GM23338 (cell line): ENCODE data around the gene KLK1.

ENCODE experiments used
- EZH2 ChIP-seq: fragments of 200-600 bp; sonication (generic); IDR thresholded peaks from one replicate; pipeline ENCODE4 v1.8.0; 2017; ENCODE audit warnings: antibody characterized with exemption, mild to moderate bottlenecking, low read depth; ENCODE audit not compliant: unreplicated experiment
- EZH2phosphoT487 ChIP-seq: fragments of 200-600 bp; sonication (generic); IDR thresholded peaks from one replicate; pipeline ENCODE4 v1.8.1; 2018; ENCODE audit warnings: antibody characterized with exemption; ENCODE audit not compliant: unreplicated experiment
- JUNB ChIP-seq: IDR thresholded peaks from one replicate; pipeline ENCODE4 v1.6.1; 2016; ENCODE audit warnings: antibody characterized with exemption; ENCODE audit not compliant: unreplicated experiment
- NANOG ChIP-seq: IDR thresholded peaks from 2 replicates; pipeline ENCODE4 v1.6.1; 2016; ENCODE audit warnings: antibody characterized with exemption, borderline replicate concordance
- POLR2AphosphoS5 ChIP-seq: IDR thresholded peaks from 2 replicates; pipeline ENCODE4 v1.6.1; 2016; ENCODE audit warnings: antibody characterized with exemption, low read depth
- TF ChIP-seq, protein P1 (sequence below), 2 experiments: fragments of 200-600 bp in 1 of 2; sonication (generic) in 1 of 2; conservative IDR thresholded peaks; 2 replicates each; pipeline versions ENCODE4 v1.5.1 to v1.6.1; 2016 to 2017; ENCODE audit warnings: antibody characterized with exemption in 2 of 2, low read depth in 2 of 2, mild to moderate bottlenecking in 2 of 2, moderate library complexity in 1 of 2

DNA sequence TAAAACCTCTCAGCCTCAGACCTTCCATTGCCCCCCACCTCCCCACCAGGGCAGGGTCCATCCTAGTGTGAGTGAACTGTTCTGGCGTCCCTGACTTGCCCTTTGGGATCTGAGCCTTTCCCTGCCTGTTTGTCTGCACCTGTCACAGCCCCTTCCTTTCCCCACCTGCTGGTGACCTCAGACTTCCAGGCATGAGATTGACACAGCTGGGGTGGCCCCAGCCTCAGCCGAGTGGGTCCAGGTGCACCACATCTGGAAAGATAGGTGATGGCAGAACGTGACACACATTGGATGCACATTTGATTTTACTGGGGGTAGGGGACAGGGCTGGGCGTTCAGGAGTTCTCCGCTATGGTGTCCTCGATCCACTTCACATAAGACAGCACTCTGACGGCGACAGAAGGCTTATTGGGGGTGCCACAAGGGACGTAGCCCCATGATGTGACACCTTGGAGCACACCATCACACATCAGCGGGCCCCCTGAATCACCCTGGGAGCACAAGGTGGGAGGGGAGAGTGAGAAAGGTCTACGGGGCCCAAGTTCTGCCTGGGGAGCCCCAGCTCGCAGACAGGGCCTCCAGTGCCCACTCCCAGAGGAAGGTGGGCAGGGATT, 4.6 kb downstream of the KLK1 start:
- TF ChIP-seq, protein P1, sequence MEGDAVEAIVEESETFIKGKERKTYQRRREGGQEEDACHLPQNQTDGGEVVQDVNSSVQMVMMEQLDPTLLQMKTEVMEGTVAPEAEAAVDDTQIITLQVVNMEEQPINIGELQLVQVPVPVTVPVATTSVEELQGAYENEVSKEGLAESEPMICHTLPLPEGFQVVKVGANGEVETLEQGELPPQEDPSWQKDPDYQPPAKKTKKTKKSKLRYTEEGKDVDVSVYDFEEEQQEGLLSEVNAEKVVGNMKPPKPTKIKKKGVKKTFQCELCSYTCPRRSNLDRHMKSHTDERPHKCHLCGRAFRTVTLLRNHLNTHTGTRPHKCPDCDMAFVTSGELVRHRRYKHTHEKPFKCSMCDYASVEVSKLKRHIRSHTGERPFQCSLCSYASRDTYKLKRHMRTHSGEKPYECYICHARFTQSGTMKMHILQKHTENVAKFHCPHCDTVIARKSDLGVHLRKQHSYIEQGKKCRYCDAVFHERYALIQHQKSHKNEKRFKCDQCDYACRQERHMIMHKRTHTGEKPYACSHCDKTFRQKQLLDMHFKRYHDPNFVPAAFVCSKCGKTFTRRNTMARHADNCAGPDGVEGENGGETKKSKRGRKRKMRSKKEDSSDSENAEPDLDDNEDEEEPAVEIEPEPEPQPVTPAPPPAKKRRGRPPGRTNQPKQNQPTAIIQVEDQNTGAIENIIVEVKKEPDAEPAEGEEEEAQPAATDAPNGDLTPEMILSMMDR (conservative IDR thresholded peaks at IDR 0.05; ENCODE audit: low read depth in 2 of 2): no peak
- TF ChIP-seq NANOG: no peak
- TF ChIP-seq POLR2AphosphoS5: no peak
- no peak for TF ChIP-seq EZH2phosphoT487
- TF ChIP-seq EZH2: no peak
- TF ChIP-seq JUNB: no peak
